ENCODE results near the gene PCGF3. TPM values are rescaled to one million over a fixed set of nuclear protein-coding genes. Genes with fewer than 3 reads are reported as not detected.
A peak's percentile ranks its signal among the peaks of the same experiment; 100 is the strongest.
"Not testable (repeated sequence)": the region's sequence is repeated elsewhere in the genome, so short reads cannot be mapped to it uniquely, and the experiment has no call there.

Gene PCGF3
- total RNA-seq, 1 experiment from 2014 or later: 31.5 TPM

DNA sequence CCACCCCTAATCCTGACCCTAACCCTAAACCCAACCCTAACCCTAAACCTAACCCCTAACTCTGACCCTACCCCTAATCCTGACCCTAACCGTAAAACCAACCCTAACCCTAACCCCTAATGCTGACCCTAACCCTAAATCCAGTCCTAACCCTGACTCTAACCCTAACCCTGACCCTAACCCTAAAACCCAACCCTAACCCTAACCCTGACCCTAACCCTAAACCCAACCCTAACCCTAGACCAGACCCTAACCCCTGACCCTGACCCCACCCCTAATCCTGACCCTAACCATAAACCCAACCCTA is 708 bp upstream of the PCGF3 start:
- H3K4me1 ChIP-seq (ENCODE audit: insufficient read depth, low read length): no peaks in the 10 kb centered on the region
- no TSS peak for BruUV-seq (replicated peaks)
- no peaks in the 10 kb centered on the region for H3K9me3 ChIP-seq (ENCODE audit: low read length)
- ChIA-PET POLR2A (ENCODE audit: unreplicated experiment) (no interaction called here), CTCF (interaction anchor here (1.0 kb wide), 1 partner anchor 36 kb away, joined by 5 read pairs; no protein-coding TSS in a partner anchor)
- no peak overlapping the region for H3K9ac ChIP-seq (ENCODE audit: low read length)
- ATAC-seq (no peak), DNase-seq (no peak)
- H3K9me2 ChIP-seq (replicated peaks; ENCODE audit: low read length): no peaks in the 10 kb centered on the region
- intact Hi-C loops (cut with micrococcal nuclease): no loop called here
- H2AFZ ChIP-seq (ENCODE audit: low read length): peak overlapping the region; percentile 71; the same call in 1 of the 2 replicates
- H3K4me2 ChIP-seq (ENCODE audit: low read length): peak overlapping the region; percentile 80
- H3K79me2 ChIP-seq (ENCODE audit: low read length): peaks cover 40% of the 10 kb centered on the region
- peak overlapping the region; percentile 65; the same call in 1 of the 2 replicates for H3K4me3 ChIP-seq (ENCODE audit: low read length)
- no peak overlapping the region for H3K27ac ChIP-seq (ENCODE audit: low read length)
- H3F3A ChIP-seq (ENCODE audit: low read length, unreplicated experiment): no peaks in the 10 kb centered on the region
- no peaks in the 10 kb centered on the region for H4K20me1 ChIP-seq (ENCODE audit: low read length)
- no peaks in the 10 kb centered on the region for H3K27me3 ChIP-seq (ENCODE audit: low read length)
- TF ChIP-seq, protein P1, sequence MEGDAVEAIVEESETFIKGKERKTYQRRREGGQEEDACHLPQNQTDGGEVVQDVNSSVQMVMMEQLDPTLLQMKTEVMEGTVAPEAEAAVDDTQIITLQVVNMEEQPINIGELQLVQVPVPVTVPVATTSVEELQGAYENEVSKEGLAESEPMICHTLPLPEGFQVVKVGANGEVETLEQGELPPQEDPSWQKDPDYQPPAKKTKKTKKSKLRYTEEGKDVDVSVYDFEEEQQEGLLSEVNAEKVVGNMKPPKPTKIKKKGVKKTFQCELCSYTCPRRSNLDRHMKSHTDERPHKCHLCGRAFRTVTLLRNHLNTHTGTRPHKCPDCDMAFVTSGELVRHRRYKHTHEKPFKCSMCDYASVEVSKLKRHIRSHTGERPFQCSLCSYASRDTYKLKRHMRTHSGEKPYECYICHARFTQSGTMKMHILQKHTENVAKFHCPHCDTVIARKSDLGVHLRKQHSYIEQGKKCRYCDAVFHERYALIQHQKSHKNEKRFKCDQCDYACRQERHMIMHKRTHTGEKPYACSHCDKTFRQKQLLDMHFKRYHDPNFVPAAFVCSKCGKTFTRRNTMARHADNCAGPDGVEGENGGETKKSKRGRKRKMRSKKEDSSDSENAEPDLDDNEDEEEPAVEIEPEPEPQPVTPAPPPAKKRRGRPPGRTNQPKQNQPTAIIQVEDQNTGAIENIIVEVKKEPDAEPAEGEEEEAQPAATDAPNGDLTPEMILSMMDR (conservative IDR thresholded peaks at IDR 0.05; ENCODE audit: low read depth, low read length): no peak
- TF ChIP-seq EZH2 (IDR thresholded peaks at IDR 0.05; ENCODE audit: low read length, unreplicated experiment): no peak
- no peak for TF ChIP-seq EZH2phosphoT487 (IDR thresholded peaks at IDR 0.05; ENCODE audit: borderline replicate concordance, low read length)
- no peaks in the 10 kb centered on the region for H3K36me3 ChIP-seq (ENCODE audit: low read depth, low read length)

DNA sequence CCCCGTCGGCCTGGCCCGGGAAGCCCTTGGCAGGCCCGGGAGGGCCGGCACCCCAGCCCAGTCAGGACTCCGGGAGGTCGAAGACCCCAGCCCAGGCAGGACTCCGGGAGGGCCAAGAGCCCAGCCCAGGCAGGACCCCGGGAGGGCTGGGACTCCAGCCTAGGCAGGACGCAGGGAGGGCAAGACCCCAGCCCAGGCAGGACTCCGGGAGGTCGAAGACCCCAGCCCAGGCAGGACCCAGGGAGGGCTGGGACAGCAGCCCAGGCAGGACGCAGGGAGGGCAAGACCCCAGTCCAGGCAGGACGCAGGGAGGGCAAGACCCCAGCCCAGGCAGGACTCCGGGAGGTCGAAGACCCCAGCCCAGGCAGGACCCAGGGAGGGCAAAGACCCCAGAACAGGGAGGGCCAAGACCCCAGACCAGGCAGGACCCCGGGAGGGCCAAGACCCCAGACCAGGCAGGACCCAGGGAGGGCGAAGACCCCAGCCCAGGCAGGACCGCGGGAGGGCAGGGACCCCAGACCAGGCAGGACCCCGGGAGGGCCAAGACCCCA is 526 bp downstream of the PCGF3 start:
- peaks cover 52% of the 10 kb centered on the region for H3K79me2 ChIP-seq (ENCODE audit: low read length)
- H3K36me3 ChIP-seq (ENCODE audit: low read depth, low read length); intact Hi-C loops (cut with micrococcal nuclease); H3K4me1 ChIP-seq (ENCODE audit: insufficient read depth, low read length); DNase-seq; H4K20me1 ChIP-seq (ENCODE audit: low read length); H3K27ac ChIP-seq (ENCODE audit: low read length); ATAC-seq; POLR2A ChIA-PET (ENCODE audit: unreplicated experiment); H3K27me3 ChIP-seq (ENCODE audit: low read length); H3F3A ChIP-seq (ENCODE audit: low read length, unreplicated experiment); CTCF ChIA-PET; H3K9me3 ChIP-seq (ENCODE audit: low read length); BruUV-seq (replicated peaks); H3K9me2 ChIP-seq (replicated peaks; ENCODE audit: low read length): not testable (repeated sequence)
- peak overlapping the region; percentile 86 for H3K4me2 ChIP-seq (ENCODE audit: low read length)
- peak overlapping the region; percentile 77; the same call in 1 of the 2 replicates for H2AFZ ChIP-seq (ENCODE audit: low read length)
- peak overlapping the region; percentile 99 for H3K9ac ChIP-seq (ENCODE audit: low read length)
- H3K4me3 ChIP-seq (ENCODE audit: low read length): peak overlapping the region; percentile 85

DNA sequence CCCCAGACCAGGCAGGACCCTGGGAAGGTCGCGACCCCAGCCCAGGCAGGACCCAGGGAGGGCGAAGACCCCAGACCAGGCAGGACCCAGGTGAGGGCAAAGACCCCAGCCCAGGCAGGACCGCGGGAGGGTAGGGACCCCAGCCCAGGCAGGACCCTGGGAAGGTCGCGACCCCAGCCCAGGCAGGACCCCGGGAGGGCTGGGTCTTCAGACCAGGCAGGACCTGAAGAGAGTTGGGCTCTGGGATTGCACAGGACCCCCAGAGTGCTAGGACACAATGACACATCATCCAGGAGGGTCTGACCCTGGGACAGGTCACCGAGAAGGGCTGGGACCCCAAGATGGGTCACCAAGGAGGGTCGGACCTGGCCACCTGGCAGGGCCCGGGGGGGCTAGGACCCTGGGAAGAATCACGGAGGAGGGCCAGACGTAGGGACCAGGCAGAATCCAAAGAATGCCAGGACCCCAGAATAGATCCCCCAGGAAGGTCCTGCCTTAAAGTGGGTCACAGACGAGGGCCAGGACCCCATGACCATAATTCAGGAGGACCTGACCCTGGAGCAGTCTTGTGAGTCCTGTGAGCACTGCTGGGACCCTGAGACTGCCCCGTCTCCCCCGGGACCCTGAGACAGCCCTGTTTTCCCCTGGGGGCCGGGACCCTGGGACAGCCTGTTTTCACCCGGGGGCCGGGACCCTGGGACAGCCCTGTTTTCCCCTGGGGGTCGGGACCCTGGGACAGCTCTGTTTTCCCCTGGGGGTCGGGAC is 1.4 kb downstream of the PCGF3 start:
- ChIA-PET CTCF (no interaction called here), POLR2A (ENCODE audit: unreplicated experiment) (no interaction called here)
- Histone ChIP-seq H3K9me2 (replicated peaks; ENCODE audit: low read length) (no peaks in the 10 kb centered on the region), H3K9ac (ENCODE audit: low read length) (peak overlapping the region; percentile 99), H2AFZ (ENCODE audit: low read length) (no peak overlapping the region), H3K36me3 (ENCODE audit: low read depth, low read length) (no peaks in the 10 kb centered on the region), H3K27me3 (ENCODE audit: low read length) (no peaks in the 10 kb centered on the region), H3K4me1 (ENCODE audit: insufficient read depth, low read length) (no peaks in the 10 kb centered on the region), H3K27ac (ENCODE audit: low read length) (no peak overlapping the region), H3K79me2 (ENCODE audit: low read length) (peaks cover 57% of the 10 kb centered on the region), H4K20me1 (ENCODE audit: low read length) (no peaks in the 10 kb centered on the region), H3K4me2 (ENCODE audit: low read length) (peak overlapping the region; percentile 86), H3F3A (ENCODE audit: low read length, unreplicated experiment) (no peaks in the 10 kb centered on the region), H3K4me3 (ENCODE audit: low read length) (peak overlapping the region; percentile 58), H3K9me3 (ENCODE audit: low read length) (no peaks in the 10 kb centered on the region)
- no peak for DNase-seq
- TF ChIP-seq, protein P1 (conservative IDR thresholded peaks at IDR 0.05; ENCODE audit: low read depth, low read length): no peak
- no peak for TF ChIP-seq EZH2 (IDR thresholded peaks at IDR 0.05; ENCODE audit: low read length, unreplicated experiment)
- TF ChIP-seq EZH2phosphoT487 (IDR thresholded peaks at IDR 0.05; ENCODE audit: borderline replicate concordance, low read length): no peak
- TSS peak; percentile 22 for BruUV-seq (replicated peaks)
- intact Hi-C loops (cut with micrococcal nuclease): no loop called here
- no peak for ATAC-seq
